NCI-H2227 (cell line): ENCODE measurements around the gene SMG6.
A peak's percentile ranks its signal among the peaks of the same experiment; 100 is the strongest.

Experiments used
- DNase-seq: peaks from one replicate; lab custom pipeline; 2025; ENCODE audit not compliant: unreplicated experiment; lab: John Stamatoyannopoulos, UW

The SMG6 gene

DNA sequence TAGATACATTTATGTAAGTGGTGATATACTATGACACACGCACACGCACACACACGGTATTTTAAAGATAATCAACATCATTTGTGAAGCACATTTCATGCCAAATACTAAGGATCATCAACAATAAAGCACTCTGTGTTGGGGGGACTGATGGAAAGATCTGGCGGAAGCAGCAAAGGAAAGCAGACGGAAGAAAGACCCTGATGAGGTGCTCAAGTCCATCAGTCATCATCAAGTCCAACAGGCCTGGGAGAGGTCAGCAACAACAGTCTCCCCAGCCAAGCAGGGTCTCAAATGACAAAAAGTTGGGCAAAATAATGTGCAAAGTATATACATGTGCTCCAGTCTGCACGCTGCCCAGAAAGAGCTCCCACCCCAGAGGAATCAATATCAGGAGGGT is 193.1 kb downstream of the SMG6 start:
- no peak for DNase-seq

DNA sequence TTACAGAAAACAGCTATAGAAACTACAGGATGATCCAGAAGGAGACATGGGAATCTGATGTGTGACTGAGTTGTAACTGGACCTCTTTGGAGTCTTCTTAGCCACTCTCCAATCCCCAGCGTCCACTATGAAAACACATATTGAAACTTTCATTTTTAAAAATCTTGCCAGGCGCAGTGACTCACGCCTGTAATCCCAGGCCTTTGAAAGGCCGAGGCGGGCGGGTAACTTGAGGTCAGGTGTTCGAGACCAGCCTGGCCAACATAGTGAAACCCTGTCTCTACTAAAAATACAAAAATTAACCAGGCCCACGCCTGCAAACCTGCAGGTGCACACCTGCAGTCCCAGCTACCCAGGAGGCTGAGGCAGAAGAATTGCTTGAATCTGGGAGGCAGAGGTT is 195.4 kb downstream of the SMG6 start:
- DNase-seq: no peak

DNA sequence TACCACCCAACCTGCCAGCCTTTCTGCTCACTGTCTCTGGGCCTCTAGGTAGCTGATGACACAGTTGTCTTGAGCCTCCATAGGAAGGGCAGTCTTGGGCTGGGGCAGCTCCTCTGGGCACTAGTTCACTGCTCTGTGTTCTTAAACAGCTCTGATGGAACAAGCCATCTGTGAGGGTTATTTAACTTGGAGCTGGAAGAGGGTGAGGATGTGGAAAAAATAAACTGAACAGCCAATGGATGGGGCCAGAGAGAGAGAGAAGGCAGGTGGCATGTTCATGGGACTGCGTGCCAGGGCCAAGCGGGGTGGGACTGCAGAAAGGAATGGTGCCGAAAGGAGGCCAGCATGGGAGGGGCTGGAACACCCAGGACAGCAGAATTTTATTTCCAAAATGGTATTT is 196.1 kb downstream of the SMG6 start:
- no peak for DNase-seq

DNA sequence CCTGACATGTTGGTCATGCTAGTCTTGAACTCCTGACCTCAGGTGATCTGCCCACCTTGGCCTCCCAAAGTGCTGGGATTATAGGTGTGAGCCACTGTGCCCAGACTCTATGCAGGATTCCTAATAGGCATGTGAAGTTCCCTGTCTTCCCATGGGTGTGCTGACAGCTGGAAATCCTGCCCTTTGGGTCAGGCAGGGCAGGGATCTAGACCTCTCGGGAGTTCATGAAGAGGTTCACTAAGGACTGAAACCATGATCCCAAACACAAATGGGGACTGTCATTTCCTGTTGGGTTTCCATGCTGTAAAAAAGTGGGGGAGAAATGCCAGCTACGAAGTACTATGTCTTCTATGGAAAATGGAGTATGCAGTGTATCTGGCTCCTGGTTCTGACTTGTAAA is 196.5 kb downstream of the SMG6 start:
- no peak for DNase-seq

DNA sequence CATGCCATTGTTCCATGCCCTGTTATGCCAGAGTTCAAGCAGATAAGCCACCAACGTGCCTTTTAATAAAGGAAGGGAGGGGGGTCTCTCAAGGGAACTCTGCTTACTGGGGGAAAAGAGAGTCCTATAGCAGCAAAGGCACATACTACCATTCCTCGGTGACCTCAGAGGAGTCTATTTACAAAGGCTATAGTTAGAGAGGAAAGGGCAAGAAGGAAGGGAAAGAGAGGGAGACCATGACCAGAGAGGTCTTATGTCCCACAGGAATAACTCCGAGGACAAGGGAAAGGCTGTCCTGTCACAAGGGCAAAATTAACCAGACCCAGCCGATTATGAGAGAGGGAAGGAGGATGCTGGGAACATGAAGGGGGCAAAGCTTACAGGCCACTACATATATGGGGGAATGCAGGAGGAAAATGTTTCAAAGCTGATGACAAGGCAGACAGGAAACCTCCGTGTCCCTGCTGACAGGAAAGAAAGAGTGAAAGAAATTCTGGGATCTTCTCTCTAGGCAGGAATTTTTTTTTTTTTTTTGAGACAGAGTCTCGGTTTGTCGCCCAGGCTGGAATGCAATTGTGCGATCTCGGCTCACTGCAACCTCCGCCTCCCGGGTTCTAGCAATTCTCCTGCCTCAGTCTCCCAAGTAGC is 197.2 kb downstream of the SMG6 start:
- DNase-seq: no peak

DNA sequence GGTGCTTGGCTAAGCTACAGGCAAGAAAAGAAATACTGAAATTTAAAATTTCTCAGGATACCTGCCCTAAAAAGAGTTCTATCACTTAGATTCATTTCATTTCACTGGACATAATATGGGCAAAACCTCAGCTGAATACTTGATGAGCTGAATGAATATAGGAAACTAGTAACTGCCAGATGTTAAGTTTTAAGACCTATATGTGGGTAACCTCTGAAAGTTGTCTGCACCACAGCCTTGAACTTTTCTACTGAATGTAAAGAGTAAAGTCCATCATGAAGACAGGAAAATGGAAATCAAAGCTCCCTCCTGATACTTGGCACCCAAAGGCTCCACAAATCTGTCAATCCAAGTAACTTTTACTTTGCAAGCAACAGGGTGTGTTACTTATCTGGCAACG is 197.9 kb downstream of the SMG6 start:
- DNase-seq: no peak

DNA sequence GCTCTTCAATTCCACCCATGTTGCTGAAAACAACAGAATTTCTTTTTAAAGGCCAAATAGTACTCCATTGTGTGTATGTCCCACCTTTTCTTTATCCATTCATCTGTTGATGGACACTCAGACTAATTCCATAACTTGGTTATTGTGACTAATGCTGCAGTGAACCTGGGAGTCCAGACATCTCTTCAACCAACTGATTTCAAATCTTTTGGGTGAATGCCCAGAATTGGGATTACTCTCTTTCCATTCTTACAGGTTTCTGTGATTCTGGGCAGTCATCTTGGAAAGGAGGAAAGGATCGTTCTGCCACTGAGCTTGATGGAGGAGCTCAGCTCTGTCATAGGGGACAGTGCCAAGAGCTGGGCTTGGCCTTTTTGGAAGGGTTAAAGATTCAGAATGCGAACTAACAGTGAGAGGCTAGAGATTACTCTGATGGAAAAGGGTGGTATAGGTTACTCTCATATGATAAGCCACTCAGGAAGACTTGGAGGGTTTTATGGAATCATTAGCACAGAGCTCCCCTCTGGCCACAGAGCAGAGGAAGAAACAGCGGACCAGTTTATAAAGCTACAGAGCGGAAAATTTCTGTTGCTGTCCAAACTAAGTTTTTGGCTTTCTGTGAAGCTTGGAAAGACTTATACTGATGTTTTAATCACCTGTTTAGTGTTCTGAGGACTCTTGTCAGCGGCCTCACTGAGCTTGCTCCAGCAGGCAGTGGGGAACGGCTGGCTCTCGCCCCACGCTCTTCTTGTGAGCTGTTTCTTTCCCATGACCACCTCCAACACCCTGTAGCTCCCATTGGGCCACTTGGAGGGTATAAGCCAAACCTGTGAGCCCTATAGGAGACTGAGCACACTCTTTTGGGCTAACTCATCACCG is 200.4 kb downstream of the SMG6 start:
- no peak for DNase-seq

DNA sequence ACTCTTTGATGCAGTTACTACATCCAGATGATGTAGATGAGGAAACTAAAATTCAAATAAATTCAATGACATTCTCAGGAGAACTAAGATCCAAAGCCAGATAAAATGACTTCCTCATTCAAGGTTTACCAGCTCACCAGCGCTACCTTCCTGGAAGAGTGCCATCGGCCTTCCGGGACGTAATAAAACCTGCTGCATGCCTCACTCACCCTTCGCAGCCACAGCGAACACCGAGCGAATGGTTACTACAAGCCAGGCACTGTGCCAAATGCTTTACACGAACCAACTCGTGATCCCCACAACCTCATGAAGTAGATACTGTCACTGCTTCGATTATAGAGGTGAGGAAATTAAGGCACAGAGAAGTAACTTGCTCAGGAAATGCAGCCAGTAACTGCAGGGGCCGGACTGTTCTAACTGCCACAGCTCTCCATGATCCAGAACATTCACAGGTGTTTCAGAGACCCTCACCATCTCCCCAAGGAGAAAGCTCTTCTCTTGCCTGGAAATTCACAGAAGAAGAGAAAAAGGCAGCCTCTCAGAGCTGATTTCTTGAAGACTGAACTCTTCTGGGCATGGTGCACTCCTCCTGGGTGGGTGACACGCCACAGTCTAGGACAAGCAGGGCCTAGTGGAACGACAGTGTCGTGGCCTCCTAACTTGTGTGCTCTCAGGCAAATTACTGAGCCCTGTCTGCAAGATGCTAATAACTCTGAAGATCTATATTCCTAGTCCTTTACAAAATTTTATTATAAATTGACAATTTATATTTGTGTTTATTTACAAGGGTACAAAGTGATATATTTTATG is 201.9 kb downstream of the SMG6 start:
- no peak for DNase-seq

DNA sequence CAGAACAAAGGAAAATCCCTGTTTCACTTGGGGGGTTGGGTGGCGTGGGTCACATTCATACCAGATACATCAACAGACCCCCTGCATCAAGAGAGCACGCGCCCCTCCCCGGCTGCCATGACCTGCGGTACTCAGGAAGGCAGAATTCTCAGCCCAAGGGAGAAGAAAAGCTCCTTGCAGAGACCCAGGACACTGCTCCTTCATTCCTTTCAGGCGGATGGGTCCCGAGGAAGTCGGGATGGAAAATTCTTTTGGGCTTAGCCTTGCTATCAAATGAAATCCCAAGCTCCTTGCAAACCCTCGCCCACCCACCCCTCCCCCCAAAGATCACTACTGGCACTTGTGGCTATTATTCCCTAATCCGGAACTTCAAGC is 208.1 kb downstream of the SMG6 start:
- DNase-seq: no peak

DNA sequence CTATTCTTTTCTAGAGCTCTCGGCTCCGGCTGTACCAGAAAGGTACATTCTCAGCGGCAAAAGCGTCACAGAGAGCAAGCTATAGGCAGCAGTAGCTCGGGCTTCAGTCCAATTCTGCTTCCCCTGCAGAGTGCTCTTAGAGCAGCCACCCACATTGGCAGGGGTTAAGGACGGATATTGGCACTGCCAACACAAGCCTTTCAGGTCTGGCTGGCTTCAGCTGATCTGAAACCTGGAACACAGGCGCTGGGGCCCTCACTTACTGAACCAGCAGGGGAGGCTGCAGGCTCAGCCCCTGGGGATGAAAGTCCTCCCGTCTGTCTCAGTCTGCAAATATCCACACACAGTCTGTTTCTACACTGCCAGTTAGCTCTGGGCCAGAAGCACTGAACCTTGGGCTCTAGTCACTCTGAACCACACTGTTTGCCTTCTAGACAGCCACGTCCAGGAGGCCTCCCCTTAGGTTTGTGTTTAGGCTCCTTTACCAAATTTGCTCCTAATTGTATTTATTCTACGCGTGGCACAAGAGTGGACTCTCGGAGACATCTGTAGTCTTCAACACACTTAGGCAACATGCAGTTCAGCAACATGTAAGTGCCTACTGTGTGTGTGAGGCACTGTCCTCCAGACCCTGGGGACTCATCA is 208.6 kb downstream of the SMG6 start:
- DNase-seq: no peak

DNA sequence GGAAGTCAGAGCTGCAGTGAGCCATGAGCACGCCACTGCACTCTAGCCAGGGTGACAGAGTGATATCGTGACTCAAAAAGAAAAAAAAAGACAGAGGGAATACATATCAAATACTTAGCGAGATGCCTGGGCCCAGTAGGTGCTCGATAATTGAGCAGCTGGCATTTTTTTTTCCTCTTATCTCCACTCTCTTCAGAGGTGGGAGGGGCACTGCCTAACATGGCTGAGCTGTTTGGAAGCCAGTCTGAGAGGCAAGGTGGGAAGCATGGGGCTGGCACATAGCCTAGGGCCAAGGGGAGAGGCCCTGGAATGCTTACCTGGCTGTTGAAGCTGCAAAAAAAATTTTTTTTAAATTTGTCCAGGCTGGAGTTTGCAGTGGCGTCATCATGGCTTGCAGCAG is 210.2 kb downstream of the SMG6 start:
- DNase-seq: no peak

DNA sequence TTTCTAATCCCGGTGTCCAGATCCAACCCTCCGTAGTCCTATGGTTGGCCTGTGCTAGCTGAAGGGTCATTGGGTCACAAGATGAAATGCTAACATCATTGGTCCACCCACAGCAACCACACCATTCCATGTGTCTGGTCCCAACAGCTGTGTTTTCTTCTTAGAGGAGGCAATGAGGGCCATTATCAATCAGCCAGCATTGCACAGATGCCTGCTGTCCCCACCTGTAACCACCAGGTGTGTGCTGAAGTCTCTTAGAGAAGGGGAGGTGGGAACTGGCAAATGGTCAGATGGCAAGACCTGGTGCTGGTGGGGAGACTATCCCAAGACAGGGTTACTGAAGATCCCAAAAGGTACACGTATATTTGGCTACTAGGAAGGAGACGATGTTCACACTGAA is 211.3 kb downstream of the SMG6 start:
- no peak for DNase-seq

DNA sequence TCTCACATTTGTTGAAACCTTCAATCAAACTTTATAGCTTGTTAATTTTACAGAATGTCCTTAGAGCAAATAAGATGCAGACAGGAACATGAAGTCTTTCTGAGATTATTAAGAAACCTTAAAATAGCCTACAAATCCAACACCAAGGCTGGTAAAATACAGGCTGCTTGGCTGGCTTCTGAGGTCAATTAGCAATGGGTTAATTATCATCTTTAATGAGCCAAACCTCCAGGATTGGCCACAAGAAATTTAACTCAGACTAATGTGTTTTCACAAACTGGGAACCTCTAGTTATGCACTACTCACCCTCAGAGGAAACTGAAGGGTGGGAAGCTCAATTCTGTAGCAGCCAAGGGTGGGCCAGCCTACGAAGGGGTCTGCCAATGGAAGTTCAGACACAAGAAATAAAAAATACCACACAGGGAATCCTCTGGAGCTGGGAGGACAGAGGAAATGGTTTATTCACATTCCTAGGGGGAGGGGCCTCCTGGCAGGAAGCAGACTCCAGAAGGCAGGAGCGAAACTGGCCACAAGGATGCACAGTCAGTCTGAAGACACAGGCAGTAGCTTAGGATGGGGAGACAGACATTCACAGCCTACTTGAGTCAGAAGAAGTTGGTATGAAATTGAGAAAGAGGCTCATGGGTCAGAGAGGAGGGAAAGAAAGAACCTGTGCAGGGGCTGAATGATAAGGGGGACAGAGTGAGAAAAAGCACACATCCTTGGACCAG is 212.6 kb downstream of the SMG6 start:
- no peak for DNase-seq

DNA sequence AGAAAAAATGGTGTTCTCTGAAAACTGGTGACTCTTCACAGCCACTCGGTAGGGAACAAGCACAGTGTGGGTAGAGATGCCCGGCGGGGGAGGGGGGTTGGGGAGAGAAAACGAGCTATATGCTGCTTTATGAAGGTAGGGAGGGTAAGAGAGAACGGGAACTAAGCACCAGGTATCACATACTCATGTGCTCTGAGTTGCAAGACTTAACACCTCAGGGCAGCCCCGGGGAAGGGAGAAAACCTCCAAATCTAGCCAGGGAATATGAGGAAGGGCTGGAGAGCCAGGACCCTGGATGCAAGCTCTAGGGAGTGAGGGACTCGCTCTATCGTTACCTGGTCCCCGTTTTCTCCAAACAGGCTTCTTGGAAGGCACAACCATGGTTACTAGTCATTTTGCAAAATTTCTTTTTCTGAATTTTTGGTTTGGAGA is 213.4 kb downstream of the SMG6 start:
- DNase-seq: no peak

DNA sequence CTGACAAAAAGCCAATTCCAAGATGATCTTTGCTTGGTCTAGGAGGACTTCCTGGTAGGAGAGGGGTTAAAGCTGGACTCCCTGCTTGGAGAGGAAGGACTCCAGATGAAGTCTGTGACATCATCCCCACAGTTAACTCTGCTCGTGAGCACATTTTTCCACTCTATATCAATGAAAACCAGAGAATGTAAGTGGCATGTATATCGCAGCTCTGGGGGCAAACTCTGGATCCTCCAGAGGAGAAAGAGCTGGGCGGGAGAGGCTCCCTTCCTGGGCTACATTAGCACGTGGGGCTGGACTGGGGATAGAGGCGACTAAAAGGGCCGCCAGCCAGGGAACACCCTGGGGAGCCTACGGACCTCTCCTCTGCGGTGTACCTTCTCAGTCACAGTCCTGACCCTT is 214.6 kb downstream of the SMG6 start:
- DNase-seq: no peak

DNA sequence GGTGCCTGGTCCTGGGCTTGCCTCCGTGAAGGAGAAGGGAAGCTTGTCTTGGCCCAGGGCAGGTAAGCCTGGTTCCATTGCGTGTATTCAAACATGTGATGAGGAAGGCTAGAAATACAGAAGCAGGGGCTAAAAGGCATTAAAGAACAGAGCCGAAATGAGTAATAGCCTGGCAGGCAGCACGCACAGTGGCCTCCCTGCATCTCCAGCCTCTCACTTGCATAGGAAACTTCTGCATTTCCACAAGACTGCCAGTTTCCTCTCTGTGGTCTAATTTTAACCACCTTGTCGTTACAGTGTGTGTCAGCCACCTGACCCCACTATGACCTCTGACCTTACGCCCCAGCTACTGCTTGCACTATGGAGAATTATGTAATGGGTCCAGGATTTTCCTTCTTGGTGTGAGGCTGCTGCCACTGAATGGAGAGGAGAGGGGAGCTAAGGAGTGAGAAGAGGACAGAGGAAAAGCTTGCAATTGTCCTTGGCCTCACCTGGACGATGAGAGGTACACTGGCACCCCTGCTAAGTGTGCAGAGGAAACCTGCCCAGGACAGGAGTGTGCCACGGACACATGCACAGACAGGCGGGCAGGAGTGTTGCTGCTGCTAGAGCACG is 215.9 kb downstream of the SMG6 start:
- no peak for DNase-seq

DNA sequence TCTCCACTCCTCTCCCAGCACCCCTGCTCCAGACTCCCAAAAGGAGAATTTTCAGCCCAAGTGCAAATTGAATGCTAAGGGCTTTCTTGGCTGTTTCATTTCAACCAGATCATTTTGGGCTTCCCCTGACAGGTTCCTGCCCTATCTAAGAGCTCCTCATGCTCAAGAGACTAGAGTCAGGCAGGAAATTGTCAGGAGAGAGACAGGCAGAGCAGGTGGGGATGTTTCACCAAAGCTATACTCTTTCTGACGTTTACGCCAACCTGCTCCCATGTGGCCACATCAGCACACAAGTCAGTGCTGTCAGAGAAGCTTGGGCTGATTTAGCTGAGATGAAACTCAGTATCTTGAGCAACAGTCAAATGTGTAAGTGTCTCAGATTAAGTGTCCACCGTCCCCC is 217.3 kb downstream of the SMG6 start:
- no peak for DNase-seq

DNA sequence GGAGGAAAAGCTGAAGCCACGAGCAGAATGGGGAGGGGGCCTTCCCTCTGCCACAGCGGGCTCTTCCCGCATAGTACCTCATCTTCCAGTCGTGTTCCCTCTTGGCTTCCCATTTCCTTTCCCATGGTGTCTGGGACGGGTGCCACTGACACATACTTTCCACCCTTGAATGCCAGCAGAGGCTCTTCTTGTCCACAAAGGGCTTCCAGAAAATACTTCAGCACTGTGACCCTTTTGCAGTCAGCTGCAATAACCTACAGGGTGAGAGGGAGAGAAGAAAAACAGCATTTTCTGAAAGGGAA is 218.0 kb downstream of the SMG6 start:
- DNase-seq: no peak

DNA sequence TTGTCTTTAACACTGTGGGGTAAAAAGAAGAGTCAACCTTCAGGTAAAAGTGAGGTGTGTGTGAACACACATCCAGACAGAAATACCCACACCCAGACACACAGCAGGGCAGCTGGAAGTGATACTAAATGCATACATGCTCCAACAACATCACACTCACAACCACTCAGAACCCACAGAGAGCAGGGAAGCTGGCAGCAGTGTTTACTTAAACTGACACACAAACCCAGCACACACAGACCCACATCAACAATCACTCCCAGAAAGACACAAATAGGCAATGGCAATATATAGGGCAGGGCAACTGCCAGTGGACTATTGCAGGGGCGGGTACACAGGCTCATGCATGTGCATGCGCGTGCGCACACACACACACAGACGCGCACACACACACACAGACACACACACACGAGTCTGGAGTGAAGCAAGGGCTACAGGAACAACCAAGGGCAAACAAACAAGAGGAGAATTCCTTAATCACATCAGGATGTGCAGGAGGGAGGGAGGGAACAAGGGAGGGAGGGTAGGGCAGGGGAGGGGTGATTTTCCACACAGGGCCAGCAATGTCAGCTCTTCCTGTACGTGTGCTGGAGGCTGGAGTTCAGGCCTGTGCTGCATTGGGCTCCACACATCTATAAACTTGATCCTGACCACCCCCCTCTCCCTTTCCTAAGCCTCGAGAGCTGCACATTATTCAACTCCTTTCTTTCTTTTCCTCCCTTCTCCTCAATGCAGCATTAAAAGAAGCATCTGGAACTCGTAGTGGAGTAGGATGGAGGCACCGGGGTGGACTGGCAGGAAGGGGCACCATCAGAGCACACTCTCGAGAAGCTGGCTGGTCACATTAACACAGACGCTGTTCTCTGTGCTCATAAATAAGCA is 218.6 kb downstream of the SMG6 start:
- DNase-seq: peak; percentile 40
